Keratinocyte (primary cell): ENCODE results near the gene STEAP2.

Experiments
- EZH2 ChIP-seq: IDR thresholded peaks from one replicate; pipeline ENCODE4 v1.6.1; 2012; ENCODE audit warnings: inconsistent platforms, mild to moderate bottlenecking, low read length, moderate library complexity
- TF ChIP-seq, protein P1 (sequence below), 3 experiments: IDR thresholded peaks in 1 of 3; conservative IDR thresholded peaks in 1 of 3; optimal IDR thresholded peaks in 1 of 3; 2 replicates in 2 of 3; 3 replicates in 1 of 3; pipeline versions ENCODE3 to v1.5.1; 2011; ENCODE audit warnings: low read length in 3 of 3, mild to moderate bottlenecking in 3 of 3, moderate library complexity in 2 of 3, control low read depth in 1 of 3, inconsistent platforms in 1 of 3; ENCODE audit not compliant: insufficient read depth in 2 of 3; ENCODE audit errors: extremely low read depth in 1 of 3

DNA sequence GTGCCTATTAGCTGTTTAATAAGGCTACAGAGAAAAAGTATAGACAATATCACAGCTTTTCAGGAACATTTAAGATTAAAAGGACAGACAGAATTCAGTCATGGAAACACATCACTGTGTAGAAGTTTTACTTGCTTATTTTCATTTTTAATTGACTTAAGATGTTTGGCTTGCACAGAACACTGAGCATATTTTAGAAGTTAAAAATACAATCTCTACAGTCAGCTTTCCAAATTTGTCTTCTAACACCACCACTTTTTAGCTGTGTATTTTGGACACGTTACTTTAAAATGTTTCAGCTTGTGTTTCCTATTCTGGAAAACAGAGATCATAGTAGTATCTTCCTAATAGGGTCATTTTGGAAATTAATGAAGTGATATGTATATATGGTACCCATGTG is 45.2 kb downstream of the STEAP2 start:
- TF ChIP-seq, protein P1, sequence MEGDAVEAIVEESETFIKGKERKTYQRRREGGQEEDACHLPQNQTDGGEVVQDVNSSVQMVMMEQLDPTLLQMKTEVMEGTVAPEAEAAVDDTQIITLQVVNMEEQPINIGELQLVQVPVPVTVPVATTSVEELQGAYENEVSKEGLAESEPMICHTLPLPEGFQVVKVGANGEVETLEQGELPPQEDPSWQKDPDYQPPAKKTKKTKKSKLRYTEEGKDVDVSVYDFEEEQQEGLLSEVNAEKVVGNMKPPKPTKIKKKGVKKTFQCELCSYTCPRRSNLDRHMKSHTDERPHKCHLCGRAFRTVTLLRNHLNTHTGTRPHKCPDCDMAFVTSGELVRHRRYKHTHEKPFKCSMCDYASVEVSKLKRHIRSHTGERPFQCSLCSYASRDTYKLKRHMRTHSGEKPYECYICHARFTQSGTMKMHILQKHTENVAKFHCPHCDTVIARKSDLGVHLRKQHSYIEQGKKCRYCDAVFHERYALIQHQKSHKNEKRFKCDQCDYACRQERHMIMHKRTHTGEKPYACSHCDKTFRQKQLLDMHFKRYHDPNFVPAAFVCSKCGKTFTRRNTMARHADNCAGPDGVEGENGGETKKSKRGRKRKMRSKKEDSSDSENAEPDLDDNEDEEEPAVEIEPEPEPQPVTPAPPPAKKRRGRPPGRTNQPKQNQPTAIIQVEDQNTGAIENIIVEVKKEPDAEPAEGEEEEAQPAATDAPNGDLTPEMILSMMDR (optimal IDR thresholded peaks at IDR 0.05 in 1 of 3, IDR thresholded peaks at IDR 0.05 in 1 of 3, conservative IDR thresholded peaks at IDR 0.05 in 1 of 3; ENCODE audit: extremely low read depth in 1 of 3, insufficient read depth in 2 of 3, low read length in 3 of 3), result no peak
- TF ChIP-seq EZH2, result no peak
